Fibroblast of skin of scalp (primary cell): ENCODE data around the gene PASK.

Experiments used
- DNase-seq: peaks from one replicate; pipeline ENCODE4 v3.0.0-alpha.2; 2013

Gene PASK

DNA sequence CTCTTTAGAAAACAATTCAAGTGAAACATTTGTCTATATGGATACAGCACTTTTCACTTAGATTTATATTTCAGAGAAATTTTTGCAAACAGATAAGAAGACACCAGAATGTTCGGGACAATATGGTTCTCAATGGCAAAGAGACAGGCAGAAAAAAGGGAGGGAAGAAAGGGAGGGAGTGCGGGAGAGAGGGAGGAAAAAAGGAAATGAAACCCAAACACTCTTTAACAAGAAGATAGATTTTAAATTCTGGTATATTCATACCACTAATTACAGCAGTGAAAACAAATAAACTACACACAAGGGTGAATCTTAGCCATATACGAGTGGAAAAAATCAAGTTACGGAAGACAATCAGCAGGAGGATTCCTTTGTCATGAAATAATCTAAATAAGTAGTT lies 3.0 kb downstream of the PASK start:
- DNase-seq: no peak

DNA sequence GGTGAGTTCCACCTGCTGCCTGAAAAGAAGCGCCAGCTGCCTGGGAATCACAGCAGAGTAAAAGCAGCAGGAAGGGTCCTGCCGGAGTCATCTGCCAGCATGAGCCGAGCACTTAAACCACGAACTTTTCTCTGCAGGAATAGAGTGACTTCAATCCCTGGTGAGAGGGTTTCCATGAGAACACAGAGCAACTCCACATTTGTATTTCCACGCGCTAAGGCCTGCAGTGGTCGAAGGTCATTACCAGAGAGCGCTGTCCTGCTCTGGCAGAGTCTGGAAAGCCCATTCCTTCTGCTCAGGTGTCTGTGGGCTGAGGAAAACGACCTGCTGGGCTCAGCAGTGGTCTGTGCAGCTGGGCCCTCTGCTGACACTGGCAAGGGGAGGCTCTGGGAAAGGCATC lies 6.7 kb downstream of the PASK start:
- DNase-seq: no peak

DNA sequence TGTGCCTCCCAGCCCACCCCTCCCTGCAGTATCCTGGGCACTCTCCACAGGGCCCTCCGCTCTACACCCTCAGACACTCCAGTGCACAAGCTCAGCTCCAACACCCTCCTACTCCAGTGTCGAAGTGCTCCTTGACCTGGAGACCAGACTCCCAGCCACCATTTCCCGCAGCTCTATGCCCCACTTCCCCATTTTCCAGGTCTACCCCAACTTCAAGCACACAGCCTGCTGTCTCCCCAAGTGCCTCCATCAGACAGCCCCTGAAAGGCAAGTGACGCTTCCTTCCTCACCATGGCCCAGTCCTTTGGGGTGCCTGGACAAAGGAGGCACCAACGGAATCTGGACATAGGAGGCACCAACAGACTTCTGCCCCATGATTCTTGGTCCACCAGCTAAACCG lies 7.2 kb downstream of the PASK start:
- DNase-seq: no peak

DNA sequence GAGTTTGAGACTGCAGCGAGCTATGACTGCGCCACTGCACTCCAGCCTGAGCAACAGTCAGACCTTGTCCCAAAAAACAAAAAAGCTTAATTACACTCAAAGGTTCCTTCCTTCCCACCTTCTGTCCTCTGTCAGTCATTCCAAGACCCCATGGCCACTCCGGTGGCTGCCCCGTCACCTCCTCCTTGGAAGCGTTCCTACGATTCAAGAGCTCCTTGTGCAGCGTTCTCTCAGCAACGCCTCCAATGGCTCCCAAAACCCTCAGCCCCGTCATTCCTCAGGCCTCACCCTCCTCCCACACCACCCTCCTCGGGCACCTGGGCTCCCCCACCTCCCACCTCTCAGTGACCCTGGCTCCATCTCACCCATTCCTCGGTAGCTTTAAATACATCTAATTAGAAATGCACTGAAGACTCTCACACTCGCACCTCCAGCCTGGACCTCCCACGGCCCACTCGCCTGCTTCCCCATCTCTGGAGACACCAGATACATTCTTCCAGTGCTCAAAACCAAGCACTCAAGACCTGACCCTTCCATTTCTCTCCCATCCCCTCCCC lies 8.0 kb downstream of the PASK start:
- no peak for DNase-seq

DNA sequence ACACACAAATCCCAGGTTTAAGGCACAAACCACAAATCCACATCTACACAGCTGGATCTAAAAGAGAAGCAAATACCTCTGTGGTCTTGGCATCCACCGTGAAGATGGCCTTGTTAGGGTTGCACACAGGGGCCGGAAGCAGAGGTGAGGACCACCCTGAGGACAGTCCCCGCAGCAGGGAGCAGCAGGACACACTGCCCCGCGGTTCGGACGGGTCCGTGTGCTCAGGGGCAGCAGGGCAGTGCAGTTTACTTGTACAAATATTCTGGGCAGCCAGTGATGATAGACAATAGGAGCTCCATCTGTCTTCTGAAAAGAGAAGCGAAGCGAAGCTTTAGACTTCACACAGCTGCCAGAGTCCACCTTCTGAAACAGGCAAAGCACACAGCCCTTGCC lies 8.8 kb downstream of the PASK start:
- no peak for DNase-seq

DNA sequence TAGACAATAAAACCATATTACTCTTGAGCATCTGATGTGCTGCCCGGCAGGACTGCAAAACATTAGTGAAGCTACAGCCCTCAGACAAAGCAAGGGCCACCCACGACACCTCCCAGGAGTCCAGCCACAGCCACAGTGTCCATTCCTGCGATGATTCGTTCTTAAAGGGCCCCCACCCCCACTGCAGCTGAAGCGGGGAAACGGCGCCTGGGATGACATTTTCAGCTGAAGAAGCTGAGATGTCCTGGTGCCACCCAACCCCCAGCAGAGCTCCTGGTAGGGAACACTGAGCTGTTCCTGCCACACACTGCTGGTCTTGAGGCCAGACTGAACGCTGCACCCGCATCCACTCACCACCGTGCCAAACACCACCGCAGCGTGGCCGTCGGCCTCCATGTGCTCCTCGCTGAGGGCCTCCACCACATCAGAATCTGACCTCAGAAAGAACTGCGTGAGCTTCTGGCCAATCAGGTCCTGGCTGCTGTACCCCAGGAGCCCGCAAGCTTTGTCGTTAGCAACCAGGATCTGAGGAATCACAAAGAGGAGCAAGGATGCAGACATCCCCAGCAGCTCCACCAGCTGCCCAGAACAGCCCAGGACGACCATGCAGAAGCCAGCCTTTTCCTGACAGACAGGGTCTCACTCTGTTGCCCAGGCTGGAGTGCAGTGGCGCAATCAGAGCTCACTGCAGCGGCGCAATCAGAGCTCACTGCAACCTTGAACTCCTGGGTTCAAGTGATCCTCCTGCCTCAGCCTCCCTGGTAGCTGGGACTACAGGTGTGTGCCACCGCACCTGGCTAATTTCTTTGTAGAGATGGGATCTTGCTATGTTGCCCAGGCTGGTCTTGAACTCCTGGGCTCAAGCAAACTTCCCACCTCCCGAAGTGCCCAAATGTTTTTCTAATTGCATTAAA lies 9.5 kb downstream of the PASK start:
- DNase-seq: no peak

DNA sequence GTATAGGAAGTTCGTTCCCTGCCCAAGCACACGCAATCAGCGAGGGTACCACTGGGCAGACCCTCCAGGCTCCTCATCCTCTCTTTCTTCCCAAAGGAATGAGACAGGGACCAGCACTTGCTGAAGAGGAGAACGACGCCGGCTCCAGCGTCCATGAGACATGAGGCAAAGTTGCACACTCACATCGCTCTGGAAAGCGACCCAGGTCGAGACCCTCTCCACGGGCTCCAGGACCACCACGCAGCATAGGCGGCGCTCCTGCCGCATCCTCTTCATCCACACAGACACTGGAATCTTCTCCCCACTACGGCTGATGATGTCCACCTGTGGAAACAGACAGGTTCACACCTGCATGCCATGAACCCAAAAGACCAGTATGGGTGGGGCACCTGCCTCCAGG lies 10.8 kb downstream of the PASK start:
- DNase-seq: no peak

DNA sequence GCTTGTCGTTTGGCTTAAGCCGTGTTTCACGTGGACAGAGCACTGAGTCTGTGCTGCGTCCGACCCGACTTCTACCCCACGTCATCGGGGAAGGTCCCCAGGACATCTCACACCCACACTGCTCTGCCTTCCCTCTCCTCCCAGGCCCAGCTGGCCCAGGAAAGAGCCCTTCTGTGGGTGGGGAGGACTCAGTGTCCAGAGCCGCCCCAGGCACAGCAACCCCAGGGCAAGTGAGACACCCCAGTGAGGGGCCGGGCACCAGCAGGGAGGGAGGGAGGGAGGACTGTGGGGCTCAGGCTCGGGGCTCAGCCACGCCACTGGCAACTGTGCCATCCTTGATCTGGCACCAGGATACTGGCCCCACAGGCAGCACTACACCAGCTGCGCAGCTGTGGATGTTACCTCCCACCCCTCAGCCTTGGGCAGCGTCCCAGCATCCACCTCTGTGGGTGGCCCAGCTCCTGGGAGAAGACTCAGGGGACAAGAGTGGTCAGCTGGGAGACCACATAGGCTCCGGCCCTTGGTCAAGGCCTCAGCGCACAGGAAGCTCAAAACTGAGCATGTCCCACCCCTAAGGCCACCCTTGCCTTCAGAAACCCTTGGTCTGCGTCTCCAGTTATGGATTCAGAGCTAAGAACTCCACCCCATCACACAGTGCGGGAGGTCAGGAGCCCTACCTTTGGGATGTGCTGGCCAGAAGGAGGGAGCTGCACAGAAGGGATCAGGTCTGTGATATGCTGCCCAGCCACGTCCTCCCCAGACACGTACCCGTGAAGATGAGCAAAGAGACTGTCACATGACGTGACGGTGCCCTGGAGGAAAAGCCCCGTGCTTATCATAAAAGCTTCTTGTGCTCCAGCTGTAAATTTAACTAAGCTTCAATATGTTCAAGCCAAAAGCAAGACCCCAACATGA lies 11.7 kb downstream of the PASK start:
- DNase-seq: no peak

DNA sequence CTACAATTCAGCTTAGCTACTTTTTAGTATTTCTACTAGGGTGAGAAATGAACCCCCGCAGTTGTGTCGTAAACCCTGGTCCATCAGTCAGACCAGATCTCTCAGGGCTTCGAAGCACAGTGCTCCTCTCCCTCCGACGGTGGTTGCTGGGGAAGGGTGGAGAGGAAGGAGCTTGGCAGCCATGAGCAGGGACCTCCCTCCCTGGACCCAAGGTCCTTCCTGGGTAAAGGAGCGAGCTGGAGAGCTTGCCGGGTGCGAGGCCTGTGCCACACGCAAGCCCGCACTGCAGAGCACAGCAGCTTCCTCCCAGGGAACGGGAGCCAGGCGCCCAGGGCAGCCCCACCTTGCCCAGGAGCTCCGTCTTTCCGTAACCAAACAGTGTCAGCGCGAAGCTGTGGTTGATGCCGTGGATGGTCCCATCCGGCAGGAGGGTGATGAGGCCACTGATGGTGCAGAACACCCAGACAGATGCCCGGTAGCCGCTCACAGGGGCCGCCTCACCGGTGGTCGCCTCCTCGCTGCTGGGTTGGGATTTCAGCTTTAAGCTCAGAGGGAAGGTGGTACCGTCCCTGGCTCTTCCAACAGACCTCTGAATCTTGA lies 12.5 kb downstream of the PASK start:
- DNase-seq: no peak

DNA sequence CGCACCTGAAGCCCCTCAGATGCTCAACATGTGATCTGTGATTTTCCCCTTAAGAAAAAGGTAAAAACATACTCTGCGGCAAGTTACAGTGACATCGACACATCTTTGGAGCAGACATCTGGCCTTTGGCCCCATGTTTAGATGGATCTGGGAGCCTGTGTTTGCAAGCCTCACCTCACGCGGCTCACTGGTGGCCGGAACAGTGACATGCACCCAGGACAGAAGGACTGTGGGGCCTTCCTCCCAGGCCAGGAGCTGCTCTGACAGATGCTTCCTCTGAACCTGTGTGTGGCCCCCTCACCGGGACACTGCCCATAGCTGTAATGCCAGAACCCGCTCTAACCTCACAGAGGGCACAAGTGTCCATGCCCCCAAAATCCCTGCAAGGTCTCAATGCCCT lies 13.1 kb downstream of the PASK start:
- no peak for DNase-seq

DNA sequence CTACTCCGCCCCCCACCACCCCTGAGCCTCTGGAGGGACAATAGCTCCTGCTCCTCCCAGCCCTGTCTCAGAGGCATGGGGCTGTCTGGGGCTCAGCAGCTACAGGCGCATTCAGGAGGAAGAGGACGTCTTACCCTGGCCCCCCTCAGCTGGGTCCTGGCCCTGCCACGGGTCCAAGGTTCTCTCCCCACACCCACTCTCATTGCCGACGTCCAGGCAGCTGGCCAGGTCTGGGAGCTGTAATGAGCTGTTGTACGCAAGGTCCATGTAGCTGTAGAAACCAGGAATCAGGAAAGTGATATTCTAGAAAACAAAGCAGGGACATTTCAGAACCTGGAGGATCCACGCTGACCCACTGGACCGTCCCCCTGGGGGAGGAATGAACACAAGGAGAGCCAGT lies 13.5 kb downstream of the PASK start:
- DNase-seq: no peak

DNA sequence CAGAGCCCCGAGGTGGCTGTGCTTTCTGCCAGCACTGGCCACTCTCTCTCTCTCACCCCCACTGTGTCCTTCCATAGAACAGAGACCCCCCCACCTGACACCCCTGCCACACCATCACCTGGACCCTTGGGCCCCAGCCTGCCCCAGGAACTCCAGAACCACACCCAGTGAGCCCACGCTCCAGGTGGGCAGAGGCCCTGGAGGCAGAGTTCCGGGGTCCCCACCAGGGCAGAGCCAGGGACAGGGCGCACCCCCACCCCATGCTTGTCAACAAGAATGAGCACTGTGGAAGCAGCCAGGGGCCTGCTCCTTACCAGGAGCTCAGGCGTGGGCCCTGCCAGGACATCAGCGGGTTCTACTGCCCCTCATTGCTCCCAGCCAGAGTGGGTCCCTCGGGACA lies 14.6 kb downstream of the PASK start:
- DNase-seq: no peak

DNA sequence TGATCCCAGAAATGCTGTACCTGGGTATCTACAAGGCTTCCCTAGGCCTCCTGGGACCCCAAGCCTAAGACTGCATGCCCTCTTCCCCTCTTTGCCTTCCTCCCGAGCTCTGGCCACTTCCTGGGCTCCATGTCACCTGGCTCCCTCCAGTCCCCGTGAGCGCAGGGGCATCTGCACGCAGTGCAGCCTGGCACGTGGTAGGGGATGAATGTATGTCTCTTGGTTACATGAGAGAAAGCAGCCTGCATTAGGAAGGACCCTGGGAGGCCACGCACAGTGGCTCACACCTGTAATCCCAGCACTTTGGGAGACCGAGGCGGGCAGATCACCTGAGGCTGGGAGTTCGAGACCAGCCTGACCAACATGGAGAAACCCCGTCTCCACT lies 15.8 kb downstream of the PASK start:
- DNase-seq: no peak

DNA sequence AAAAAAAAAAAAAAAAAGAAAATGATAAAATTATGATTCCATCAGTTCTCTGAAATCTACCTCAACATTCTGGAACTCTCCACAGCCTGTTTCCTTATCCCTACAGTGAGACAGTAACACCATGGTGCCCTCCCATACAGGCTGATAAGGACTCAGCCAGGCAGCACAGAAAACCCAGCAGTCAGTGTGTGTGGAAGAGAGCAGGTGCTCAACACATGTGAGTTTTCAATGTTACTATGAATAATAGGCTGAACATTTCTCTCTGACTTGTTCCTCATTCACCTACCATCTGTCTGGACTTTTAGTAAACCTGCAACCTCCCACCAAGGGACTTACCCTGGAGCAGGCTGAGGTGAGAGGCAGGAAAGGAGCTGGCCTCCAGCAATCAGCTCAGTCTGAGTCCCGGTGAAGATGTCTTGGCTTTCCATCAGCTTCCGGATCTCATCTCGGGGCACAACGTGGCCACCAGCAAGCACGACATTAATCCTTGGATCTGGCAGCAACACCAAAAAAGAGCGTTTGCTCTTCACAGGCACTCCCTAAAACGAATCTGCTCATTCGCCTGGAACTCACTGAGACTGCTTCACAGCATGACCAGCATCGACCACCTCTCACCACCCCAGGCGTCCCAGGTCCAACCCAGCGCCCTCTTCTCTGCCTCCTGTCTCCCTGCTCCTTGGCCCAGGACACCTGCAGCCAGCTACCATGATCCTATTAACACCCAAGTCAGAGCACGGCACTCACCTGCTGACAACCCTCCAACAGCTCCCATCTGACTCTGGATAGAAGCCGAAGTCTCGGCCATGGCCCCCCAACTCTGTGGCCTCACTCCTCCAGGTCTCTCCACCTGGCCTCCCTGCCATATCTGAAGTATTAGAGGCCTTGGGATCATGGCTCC lies 16.5 kb downstream of the PASK start:
- no peak for DNase-seq

DNA sequence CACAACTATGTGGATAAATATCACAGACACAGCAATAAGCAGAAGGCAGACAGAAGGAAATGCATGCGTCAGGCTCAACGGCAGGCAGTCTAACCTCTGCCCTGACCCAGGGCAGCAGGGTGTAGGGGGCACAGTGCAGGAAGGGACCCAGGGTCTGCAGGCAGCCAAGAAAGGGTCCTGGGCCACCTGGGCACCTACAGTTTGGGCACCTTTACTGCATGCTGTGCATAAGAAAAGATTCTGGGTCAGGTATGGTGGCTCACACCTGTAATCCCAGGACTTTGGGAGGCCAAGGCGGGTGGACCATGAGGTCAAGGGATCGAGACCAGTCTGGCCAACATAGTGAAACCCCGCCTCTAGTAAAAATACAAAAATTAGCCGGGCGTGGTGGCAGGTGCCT lies 17.7 kb downstream of the PASK start:
- DNase-seq: no peak

DNA sequence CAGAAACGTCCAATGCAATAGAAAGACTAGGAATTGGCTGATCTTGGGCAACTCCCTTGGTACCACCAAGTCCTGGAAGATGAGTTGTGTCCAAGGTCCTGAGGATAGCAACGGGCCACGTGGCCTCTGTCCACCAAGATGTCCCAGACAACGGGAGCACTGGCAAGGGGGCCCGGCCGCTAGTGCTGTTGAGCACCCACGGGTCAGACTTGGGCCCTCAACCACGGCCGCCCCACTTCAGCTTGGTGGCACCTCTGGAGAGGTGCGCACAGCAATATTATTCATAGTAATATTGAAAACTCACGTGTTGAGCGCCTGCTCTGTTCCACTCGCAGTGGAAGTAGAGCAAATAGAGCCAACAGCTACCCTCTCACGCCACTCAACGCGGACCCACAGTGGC lies 19.0 kb downstream of the PASK start:
- no peak for DNase-seq

DNA sequence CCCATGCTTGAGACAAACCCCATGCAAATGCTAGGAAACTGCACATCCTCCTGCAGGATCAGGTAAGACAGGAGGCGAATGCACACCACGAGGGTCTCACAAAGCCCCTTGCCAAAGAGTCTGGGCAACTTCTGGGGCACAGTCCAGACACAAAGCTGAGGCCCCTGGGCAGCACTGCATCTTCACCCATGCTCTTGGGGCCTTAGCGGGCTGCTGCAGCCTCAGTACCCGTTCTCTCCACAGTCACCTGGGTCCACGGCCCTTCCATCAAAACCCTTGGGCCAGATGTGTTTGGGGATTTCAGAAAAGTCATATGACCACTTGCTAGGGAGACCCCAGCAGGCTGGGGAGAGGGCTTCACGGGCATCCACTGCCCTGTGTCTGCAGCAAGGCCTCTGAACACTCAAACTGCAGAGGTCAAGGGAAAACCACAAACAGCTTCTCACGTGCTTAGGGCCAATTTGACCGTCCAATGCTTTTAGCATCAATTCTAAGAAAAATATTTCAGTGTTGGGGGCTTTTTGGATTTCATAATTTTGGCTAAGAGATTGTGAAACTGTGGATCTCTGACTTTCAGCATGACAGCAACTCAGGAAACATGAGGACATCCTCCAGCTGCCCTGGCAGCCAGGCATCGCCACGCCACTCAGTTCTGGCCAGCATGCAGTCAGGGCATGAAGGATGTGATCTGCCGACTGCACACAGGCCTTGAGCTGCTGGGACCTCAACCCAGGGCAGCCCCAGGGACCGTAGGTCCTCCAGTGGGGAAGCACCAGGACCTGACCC lies 20.0 kb downstream of the PASK start:
- no peak for DNase-seq

DNA sequence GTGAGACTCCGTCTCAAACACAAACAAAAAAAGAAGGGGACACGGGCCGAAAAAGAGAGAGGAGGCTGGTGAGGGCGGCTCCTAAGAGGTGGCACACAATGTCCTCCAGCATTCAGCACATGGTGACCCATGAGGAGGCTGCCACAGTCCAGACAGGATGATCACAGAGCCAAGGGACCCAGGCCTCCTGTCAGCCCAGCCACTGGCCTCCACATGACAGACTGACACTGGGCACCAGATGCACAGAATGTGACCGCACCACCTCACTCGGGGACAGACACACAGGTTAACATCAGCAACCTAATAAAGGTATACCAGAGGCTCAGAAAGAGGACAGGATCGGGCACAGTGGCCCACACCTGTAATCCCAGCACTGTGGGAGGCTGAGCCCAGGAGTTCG lies 21.0 kb downstream of the PASK start:
- no peak for DNase-seq

DNA sequence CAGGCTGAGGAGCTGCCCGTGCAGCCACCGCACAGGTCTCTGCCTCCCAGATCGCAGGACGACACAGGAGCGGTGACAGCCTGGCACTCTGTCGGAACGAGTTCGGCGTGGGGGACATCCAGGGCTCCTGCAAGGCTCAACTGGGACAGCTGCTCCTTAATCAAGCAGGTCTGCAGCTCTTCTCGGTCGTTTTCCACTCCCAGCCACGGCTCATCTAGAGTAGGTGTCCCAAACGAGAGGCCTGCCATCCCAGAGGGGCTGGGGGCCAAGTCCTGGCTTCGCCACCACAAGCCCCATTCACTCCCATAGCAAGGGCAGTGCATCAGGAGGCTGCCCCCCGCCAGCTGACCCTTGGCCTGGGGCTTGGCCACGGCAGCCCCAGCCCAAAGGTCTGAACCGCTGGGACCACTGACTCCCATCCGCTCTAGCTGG lies 22.5 kb downstream of the PASK start:
- no peak for DNase-seq

DNA sequence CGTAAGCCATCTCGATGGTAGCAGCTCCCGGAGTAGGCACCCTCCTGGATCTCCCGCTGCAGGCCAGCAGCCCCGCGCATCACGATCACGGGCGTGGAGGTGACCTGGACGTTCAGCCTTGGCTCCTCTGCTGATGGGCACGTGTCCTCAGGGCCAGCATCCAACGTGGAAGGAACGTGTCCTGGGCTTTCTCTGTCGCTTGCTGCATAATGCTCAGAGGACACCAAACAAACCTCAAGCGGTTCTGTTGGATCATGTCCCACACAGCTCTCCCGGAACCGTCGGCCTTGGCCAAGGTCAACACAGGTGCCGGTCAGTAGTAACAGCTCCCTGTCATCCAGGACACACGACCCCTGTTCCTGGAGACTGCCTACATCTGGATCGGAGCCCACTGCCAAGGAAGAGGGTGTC lies 23.1 kb downstream of the PASK start:
- DNase-seq: no peak

DNA sequence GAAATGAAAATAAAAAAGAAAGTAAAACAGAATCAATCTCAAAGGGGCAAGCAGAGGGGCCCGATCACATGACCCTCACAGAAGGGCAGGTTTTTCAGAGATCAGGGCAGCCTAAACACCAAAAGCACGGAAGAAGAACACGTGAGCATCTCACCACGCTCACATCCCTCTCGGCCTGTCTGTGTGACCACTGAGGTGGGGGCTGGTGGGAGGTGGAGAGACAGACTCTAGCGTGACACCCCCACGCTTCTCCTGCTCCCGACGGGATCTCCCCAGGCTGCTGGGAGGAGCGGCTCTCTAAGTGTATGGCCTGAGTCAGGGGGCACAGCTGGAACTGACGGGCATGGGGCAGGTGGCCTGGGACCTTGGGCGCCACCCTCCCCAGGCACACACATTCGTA lies 23.6 kb downstream of the PASK start:
- no peak for DNase-seq
